Activated naive CD4-positive, alpha-beta T cell treated with anti-CD3 and anti-CD28 coated beads for 36 hours (primary cell): ENCODE results near the gene TESPA1. TPM values are rescaled to one million over a fixed set of nuclear protein-coding genes. Genes with fewer than 3 reads are reported as not detected.
"Not testable (repeated sequence)": the region's sequence is repeated elsewhere in the genome, so short reads cannot be mapped to it uniquely, and the experiment has no call there.

Experiments used
- CTCF ChIA-PET: fragments of 350-600 bp; sonication (Branson Sonifier 250); formaldehyde crosslinking; loops from one replicate; lab custom pipeline; 2021; ENCODE audit warnings: antibody characterized with exemption; lab: Charles Lee
- DNase-seq: peaks from one replicate; pipeline ENCODE4 v3.0.0-alpha.2; 2020
- H3K27ac Mint-ChIP-seq: one replicate; pipeline ENCODE4 v1.8.0; 2021; ENCODE audit warnings: mild to moderate bottlenecking, mixed read lengths
- H3K27me3 Mint-ChIP-seq: one replicate; pipeline ENCODE4 v1.8.0; 2021; ENCODE audit warnings: low read depth, mixed read lengths
- H3K36me3 Mint-ChIP-seq: one replicate; pipeline ENCODE4 v1.8.0; 2021; ENCODE audit warnings: low read depth, mixed read lengths
- H3K4me1 Mint-ChIP-seq: one replicate; pipeline ENCODE4 v1.8.0; 2021; ENCODE audit warnings: low read depth, mixed read lengths
- H3K4me3 Mint-ChIP-seq: one replicate; pipeline ENCODE4 v1.8.0; 2021; ENCODE audit warnings: mild to moderate bottlenecking, moderate library complexity, mixed read lengths
- H3K9me3 Mint-ChIP-seq: one replicate; pipeline ENCODE4 v1.8.0; 2021; ENCODE audit warnings: mixed read lengths
- intact Hi-C: fragments of 100-400 bp; cut with micrococcal nuclease; formaldehyde crosslinking; loops from one replicate; pipeline ENCODE4 v1.15.1; 2023
- total RNA-seq, 2 experiments: library from RNA; stranded (reverse); gene quantifications; one replicate each; pipeline ENCODE4 v1.2.3, GENCODE V29; 2021

The TESPA1 gene
- total RNA-seq, 2 experiments from 2014 or later, result 43.9 to 45.1 TPM

GRCh38 chr12:54959291-54960018 lies 25.1 kb downstream of the TESPA1 start:
- peak overlapping the region; percentile 76 for H3K27ac Mint-ChIP-seq
- CTCF ChIA-PET, result interaction anchor here (0.9 to 5.3 kb wide), 10 partner anchors 9 to 210 kb away, joined by 3 to 121 read pairs (median 10); partner anchors contain the start of gene MUCL1
- H3K4me1 Mint-ChIP-seq, result peaks cover 90% of the 10 kb centered on the region
- intact Hi-C loops, result loop anchor here (2.0 to 10.0 kb wide), 2 partner anchors 25 to 355 kb away; partner anchors contain the start of gene TESPA1
- no peak overlapping the region for H3K4me3 Mint-ChIP-seq
- no peaks in the 10 kb centered on the region for H3K9me3 Mint-ChIP-seq
- H3K27me3 Mint-ChIP-seq, result no peaks in the 10 kb centered on the region
- peaks cover 74% of the 10 kb centered on the region for H3K36me3 Mint-ChIP-seq
- peak; percentile 44 for DNase-seq

DNA sequence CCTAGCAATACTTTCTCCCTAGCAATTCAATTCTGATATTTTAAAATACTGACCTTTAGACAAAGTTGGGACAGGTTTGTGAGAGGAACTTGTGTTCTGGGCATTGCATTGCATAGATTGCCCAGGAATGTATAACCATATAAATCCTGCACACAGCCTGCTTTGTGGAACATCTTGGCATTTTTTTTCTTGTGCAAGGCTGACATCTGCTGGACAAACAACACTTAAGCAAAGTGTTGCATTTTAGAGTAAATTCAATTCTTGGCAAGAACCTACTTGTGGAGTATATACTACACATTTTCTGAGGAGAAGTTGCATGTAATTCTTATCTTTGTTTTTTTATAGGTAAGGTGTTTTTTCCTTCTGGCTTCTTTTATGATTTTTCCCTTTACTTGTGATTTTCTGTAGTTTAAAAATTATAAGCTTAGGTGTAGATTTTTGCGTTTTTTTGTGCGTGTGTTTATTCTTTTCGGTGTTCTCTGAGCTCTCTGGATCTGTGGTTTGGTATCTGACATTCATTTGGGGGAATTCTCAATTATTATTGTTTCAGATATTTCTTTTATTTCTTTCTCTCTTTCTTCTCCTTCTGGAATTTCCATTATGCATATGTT lies 26.4 kb downstream of the TESPA1 start:
- Mint-ChIP-seq H3K27me3 (no peaks in the 10 kb centered on the region), H3K4me3 (no peak overlapping the region), H3K36me3 (peaks cover 76% of the 10 kb centered on the region), H3K4me1 (peaks cover 88% of the 10 kb centered on the region), H3K27ac (peak overlapping the region; percentile 76), H3K9me3 (no peaks in the 10 kb centered on the region)
- DNase-seq, result peak; percentile 75
- intact Hi-C loops, result loop anchor here (1.0 to 10.0 kb wide), 9 partner anchors 23 to 353 kb away; partner anchors contain the start of genes MUCL1 and TESPA1
- CTCF ChIA-PET, result interaction anchor here (0.5 to 5.3 kb wide), 26 partner anchors 10 to 378 kb away, joined by 3 to 121 read pairs (median 6); partner anchors contain the start of gene MUCL1

DNA sequence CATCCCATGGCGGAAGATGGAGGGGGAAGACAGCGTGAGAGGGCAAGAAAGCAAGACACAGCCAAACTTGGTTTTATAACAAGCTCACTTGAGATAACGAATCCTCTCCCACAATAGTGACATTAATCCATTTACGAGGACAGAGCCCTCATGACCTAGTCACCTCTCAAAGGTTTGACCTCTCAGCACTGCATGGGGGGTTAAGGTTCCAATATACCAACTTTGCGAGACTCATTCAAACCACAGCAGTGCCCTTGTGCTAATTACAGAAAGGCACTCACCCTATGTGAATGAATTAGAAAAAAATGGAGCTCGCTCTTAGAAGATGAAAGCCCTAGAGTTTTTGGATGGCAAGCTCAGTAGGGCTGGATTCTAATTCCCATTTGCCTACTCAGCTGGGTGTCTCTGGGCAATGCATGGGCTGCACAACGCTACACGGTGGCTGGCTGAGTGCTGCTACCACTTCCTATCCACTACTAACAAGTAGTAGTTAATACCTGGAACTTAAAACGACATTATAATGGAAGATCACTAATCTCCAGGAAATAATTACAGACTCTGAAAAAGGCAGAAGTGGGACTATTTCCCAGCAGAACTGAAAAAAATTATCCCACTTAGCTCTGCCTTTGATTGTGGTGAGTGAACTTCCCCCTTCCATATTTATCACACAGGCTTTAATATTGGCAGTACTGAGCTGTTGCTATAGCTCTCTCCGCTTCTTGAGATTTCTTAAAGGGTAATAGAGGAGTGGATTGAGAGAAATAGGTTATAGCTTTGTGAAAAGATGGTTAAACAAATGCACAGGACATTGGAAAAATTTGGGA lies 27.5 kb downstream of the TESPA1 start:
- Mint-ChIP-seq H3K9me3 (peaks cover under 1% of the 10 kb centered on the region), H3K27ac (peak overlapping the region; percentile 78), H3K4me1 (peaks cover 86% of the 10 kb centered on the region), H3K36me3 (peaks cover 75% of the 10 kb centered on the region), H3K27me3 (no peaks in the 10 kb centered on the region), H3K4me3 (no peak overlapping the region)
- DNase-seq, result no peak
- CTCF ChIA-PET, result interaction anchor here (0.6 to 5.3 kb wide), 25 partner anchors 15 to 1025 kb away, joined by 3 to 121 read pairs (median 3); partner anchors contain the start of gene MUCL1
- intact Hi-C loops, result loop anchor here (10.0 kb wide), 1 partner anchor 352 kb away; no protein-coding TSS in a partner anchor

GRCh38 chr12:54956322-54956721 lies 28.2 kb downstream of the TESPA1 start:
- intact Hi-C loops, result loop anchor here (10.0 kb wide), 1 partner anchor 352 kb away; no protein-coding TSS in a partner anchor
- Mint-ChIP-seq H3K27ac (peak overlapping the region; percentile 78), H3K4me3 (no peak overlapping the region), H3K36me3 (peaks cover 74% of the 10 kb centered on the region), H3K4me1 (peaks cover 83% of the 10 kb centered on the region), H3K27me3 (no peaks in the 10 kb centered on the region), H3K9me3 (peaks cover 4% of the 10 kb centered on the region)
- CTCF ChIA-PET, result interaction anchor here (0.9 to 5.3 kb wide), 15 partner anchors 19 to 254 kb away, joined by 3 to 121 read pairs (median 6); partner anchors contain the start of gene MUCL1
- DNase-seq, result no peak

DNA sequence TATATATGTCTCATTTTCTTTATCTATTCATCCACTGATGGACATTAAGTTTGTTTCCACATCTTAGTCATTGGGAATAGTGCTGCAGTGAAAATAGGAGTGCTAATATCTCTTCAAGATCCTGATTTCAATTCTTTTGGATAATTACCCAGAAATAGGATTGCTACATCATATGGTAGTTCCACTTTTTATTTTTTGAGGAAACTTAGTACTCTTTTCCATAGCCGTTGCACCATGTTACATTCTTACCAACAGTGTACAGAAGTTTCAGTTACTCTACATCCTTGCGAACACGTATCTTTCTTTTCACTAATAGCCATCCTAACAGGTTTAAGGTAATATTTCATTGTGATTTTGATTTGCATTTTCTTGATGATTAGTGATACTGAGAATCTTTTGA lies 29.8 kb downstream of the TESPA1 start:
- no peak for DNase-seq
- Mint-ChIP-seq H3K27ac (no peak overlapping the region), H3K36me3 (peaks cover 77% of the 10 kb centered on the region), H3K27me3 (no peaks in the 10 kb centered on the region), H3K4me3 (no peak overlapping the region), H3K4me1 (peaks cover 79% of the 10 kb centered on the region), H3K9me3 (peaks cover 10% of the 10 kb centered on the region)
- intact Hi-C loops, result loop anchor here (10.0 kb wide), 1 partner anchor 350 kb away; no protein-coding TSS in a partner anchor
- CTCF ChIA-PET, result no interaction called here

DNA sequence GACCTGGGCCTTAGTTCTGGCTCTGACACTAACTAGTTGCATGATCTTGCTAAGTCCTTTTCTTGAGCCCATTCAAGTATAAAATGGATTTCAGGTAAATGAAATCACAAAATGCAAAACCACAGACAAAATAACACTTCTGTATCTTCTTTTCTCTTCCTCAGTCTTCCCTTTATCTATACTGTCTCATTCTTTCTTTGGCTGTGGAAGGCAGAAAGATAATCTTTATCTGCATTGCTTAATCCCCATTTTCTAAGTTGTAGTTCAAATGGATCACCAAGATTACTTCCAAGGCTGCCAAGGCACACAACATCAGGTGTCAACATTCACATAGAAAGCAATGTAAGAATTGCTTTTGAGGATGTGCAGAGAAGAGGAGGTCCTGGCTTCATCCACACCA lies 30.3 kb downstream of the TESPA1 start:
- H3K27ac Mint-ChIP-seq, result peak overlapping the region; percentile 71
- peaks cover 76% of the 10 kb centered on the region for H3K36me3 Mint-ChIP-seq
- CTCF ChIA-PET, result no interaction called here

GRCh38 chr12:54950071-54950727 lies 34.4 kb downstream of the TESPA1 start:
- Mint-ChIP-seq H3K9me3 (peaks cover 10% of the 10 kb centered on the region), H3K4me1 (peaks cover 58% of the 10 kb centered on the region), H3K27ac (peak overlapping the region; percentile 63), H3K4me3 (no peak overlapping the region), H3K27me3 (no peaks in the 10 kb centered on the region), H3K36me3 (peaks cover 53% of the 10 kb centered on the region)
- CTCF ChIA-PET, result no interaction called here
- DNase-seq, result no peak
- intact Hi-C loops, result loop anchor here (10.0 kb wide), 1 partner anchor 345 kb away; no protein-coding TSS in a partner anchor

More for the DNA sequence above, 30.3 kb downstream of the TESPA1 start:
- H3K27me3 Mint-ChIP-seq, result no peaks in the 10 kb centered on the region
- H3K4me1 Mint-ChIP-seq, result peaks cover 74% of the 10 kb centered on the region
- intact Hi-C loops, result loop anchor here (10.0 kb wide), 1 partner anchor 349 kb away; no protein-coding TSS in a partner anchor
- H3K9me3 Mint-ChIP-seq, result peaks cover 10% of the 10 kb centered on the region
- H3K4me3 Mint-ChIP-seq, result no peak overlapping the region
- DNase-seq, result no peak

DNA sequence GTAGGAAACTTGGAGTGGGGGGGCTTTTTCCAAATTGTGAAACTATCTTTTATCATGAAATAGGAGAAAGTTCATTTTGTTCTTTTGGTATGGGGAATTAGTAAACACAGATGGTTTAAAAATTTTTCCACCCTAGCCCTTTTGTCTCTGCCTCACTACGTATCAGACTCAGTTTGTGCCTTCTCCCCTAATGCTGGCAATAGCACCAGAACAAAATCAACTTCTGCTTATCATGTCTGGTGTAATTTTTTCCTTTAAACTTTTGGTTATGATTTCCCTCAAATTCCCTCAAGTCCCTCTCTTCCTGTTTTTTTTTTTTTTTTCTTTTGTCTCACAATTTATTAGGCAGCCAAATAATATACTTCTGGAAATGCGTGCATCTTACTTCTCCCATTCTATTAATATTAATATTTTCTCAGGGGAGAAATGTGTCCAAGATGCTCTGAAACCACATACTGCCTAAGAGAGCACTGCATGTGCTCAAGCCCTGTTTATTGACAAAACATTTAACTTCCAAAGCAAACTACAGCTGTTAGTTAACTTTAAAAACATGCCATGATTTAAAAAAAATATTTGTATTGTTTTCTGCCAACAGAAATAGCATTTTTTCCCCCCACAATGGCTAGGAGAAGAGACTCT lies 35.4 kb downstream of the TESPA1 start:
- CTCF ChIA-PET, result no interaction called here
- H3K4me3 Mint-ChIP-seq, result no peak overlapping the region
- H3K36me3 Mint-ChIP-seq, result peaks cover 45% of the 10 kb centered on the region
- peaks cover 50% of the 10 kb centered on the region for H3K4me1 Mint-ChIP-seq
- peaks cover 10% of the 10 kb centered on the region for H3K9me3 Mint-ChIP-seq
- no peaks in the 10 kb centered on the region for H3K27me3 Mint-ChIP-seq
- DNase-seq, result no peak
- intact Hi-C loops, result no loop called here
- H3K27ac Mint-ChIP-seq, result peak overlapping the region; percentile 25

GRCh38 chr12:54948171-54948570 lies 36.4 kb downstream of the TESPA1 start:
- Mint-ChIP-seq H3K27me3 (no peaks in the 10 kb centered on the region), H3K27ac (peak overlapping the region; percentile 25), H3K4me3 (no peak overlapping the region), H3K4me1 (peaks cover 45% of the 10 kb centered on the region), H3K9me3 (peaks cover 10% of the 10 kb centered on the region), H3K36me3 (peaks cover 37% of the 10 kb centered on the region)
- intact Hi-C loops, result no loop called here
- CTCF ChIA-PET, result no interaction called here
- no peak for DNase-seq

GRCh38 chr12:54945082-54945481 lies 39.5 kb downstream of the TESPA1 start:
- H3K36me3 Mint-ChIP-seq, result peaks cover 12% of the 10 kb centered on the region
- DNase-seq, result no peak
- no peaks in the 10 kb centered on the region for H3K9me3 Mint-ChIP-seq
- CTCF ChIA-PET, result interaction anchor here (0.6 to 1.2 kb wide), 3 partner anchors 83 to 342 kb away, joined by 3 to 4 read pairs (median 3); no protein-coding TSS in a partner anchor
- intact Hi-C loops, result no loop called here
- H3K4me1 Mint-ChIP-seq, result peaks cover 25% of the 10 kb centered on the region
- no peak overlapping the region for H3K4me3 Mint-ChIP-seq
- no peak overlapping the region for H3K27ac Mint-ChIP-seq
- no peaks in the 10 kb centered on the region for H3K27me3 Mint-ChIP-seq

GRCh38 chr12:54943292-54943691 lies 41.3 kb downstream of the TESPA1 start:
- CTCF ChIA-PET, intact Hi-C loops, H3K36me3 Mint-ChIP-seq: not testable (repeated sequence)

More at GRCh38 chr12:54943292-54943691, 41.3 kb downstream of the TESPA1 start:
- H3K4me1 Mint-ChIP-seq, result peaks cover 16% of the 10 kb centered on the region
- H3K27me3 Mint-ChIP-seq, H3K4me3 Mint-ChIP-seq, H3K9me3 Mint-ChIP-seq, DNase-seq, H3K27ac Mint-ChIP-seq: not testable (repeated sequence)
